ENCODE results near the gene CEBPE.

The CEBPE gene

GRCh38 chr14:23105348-23105824 is 13.7 kb downstream of the CEBPE start:
- TF ChIP-seq CTCF (IDR thresholded peaks at IDR 0.05; ENCODE audit: insufficient read depth, low read depth, low read length, missing control alignments): no peak
- H3K4me3 ChIP-seq (ENCODE audit: low read depth, low read length): no peak overlapping the region
- DNase-seq (ENCODE audit: low read depth): no peak

DNA sequence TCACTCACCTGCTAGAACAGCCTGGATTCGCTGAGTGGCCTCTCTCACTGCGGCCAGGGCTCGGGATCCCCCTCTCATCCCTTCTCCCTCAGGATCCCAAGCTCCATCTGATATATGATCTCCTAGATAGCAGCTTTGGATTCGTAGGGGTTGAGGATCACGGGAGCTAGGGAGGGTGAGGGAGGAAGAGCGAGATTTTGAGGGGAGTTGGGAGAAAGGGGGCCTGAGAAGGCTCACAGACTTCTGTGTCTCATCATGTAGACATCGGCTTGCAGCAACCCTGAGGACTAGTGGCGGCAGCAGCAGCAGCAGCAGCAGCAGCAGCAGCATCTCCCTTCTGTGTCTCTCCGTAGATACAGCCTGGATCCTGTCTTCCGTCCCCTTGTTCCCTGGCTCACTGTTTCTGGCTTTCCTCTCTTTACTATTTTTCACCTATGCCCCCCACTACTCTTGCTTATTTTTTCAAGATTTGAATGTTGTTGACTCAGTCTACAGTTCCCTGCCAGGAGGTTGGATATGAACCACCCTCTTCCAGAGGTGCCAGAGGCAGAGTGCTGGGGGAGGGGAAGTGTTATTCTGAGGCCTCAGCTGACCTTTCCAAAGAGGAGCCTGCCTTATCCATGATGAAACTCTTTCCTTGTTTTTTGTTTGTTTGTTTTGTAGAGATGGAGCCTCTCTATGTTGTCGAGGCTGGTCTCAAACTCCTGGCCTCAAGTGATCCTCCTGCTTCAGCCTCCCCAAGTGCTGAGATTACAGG is 14.3 kb downstream of the CEBPE start, which contains the start of gene CIROP:
Gene CIROP (minus strand): TSS at position 399 of the 757 bp plus-strand sequence. CDS start 69 bp downstream, at position 330.
- no peak for TF ChIP-seq CTCF (IDR thresholded peaks at IDR 0.05; ENCODE audit: insufficient read depth, low read depth, low read length, missing control alignments)
- no peak for DNase-seq (ENCODE audit: low read depth)
- H3K4me3 ChIP-seq (ENCODE audit: low read depth, low read length): no peak within 1 kb of the TSS

DNA sequence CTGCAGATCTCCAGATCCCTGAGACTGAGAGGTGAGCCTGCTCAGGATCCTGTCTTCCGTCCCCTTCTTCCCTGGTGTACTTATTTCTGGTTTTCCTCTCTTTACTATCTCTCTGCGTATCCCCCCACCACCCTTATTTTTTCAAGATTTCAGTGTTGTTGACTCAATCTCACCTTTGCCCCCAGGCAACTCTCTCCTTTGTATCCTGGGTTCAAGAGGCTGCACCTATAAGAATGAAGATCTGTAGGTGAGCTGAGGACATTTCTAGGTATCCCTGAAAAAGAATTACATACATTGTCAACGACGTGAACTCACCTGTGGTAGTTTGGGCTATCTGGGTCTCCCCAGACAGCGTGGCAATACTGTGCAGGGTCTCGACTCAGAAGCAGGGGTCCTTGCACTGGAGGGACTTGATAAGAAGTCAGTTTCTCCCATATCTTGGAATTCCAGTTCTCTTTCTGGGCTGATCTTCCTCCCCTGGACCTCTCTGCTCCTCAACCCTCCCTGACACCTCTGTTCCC is 14.9 kb downstream of the CEBPE start:
- no peak for DNase-seq (ENCODE audit: low read depth)
- no peak for TF ChIP-seq CTCF (IDR thresholded peaks at IDR 0.05; ENCODE audit: insufficient read depth, low read depth, low read length, missing control alignments)
- no peak overlapping the region for H3K4me3 ChIP-seq (ENCODE audit: low read depth, low read length)

DNA sequence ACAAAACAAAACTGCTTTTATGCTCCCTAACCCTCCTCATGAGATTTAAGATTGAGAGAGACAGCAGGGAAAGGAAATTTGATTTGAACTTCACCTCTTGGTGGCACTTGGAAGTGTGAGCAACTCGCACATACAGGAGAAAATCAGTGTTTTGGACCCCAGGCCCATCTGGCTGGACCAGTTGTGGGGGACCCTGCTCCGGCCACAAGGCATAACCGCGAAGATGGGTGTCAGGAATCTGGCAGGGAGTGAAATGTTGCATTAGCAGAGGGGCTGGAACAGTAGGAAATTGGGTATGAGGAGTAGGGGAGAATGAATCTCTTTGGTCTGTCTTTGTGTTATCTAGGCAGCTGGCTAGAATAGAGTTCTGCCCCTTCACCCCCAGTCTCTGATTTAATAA is 15.5 kb downstream of the CEBPE start:
- no peak overlapping the region for H3K4me3 ChIP-seq (ENCODE audit: low read depth, low read length)
- no peak for TF ChIP-seq CTCF (IDR thresholded peaks at IDR 0.05; ENCODE audit: insufficient read depth, low read depth, low read length, missing control alignments)
- no peak for DNase-seq (ENCODE audit: low read depth)

DNA sequence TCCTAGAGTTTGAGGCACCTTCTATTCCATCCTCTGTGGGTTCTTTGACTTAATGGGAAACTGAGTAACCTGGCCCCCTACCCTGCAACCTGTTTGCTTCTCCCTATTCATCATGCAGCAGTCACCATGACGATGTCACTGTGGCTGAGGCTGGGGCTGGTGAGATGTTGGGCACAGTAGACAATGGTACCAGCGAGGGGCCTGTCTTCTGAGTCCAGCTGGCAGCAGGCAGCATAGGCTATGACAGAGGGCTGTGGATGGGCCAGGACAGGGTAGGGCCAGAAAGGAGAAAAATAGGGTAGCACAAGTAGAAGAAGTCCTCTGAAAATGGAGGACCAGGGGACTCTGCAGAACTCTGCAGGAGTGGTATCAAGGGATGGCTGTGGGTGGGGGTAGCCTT is 16.3 kb downstream of the CEBPE start:
- no peak overlapping the region for H3K4me3 ChIP-seq (ENCODE audit: low read depth, low read length)
- DNase-seq (ENCODE audit: low read depth): no peak
- no peak for TF ChIP-seq CTCF (IDR thresholded peaks at IDR 0.05; ENCODE audit: insufficient read depth, low read depth, low read length, missing control alignments)

DNA sequence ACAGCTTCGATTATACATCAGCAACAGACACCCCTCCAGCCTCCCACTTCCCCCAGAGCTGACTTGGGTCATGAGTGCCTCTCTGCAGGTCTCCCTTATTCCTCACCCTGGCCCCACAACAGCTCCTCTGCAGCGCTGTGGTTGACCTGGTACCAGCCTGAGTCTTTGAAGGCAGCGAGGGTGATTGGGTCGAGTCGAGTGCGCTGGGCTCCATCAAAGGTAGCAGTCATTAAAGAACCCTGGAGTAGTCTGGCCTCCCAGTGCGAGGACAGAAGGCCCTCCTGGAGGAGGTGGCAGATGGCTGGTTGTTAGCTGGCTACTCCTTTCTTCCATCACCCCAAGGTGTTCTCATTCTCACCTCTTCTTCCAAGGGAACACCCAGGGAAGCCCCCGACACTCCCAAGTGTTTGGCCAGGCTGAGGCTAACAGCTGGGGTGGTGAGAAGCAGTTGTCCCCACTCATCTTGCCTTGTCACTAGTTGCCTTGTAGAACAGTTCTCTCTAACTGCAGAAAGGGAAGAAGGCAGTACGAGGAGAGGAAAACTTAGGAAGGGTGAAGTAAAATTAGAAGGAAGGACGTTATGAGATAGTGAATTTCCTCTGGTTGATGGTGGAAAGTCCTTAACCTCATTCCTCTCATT is 16.9 kb downstream of the CEBPE start:
- TF ChIP-seq CTCF (IDR thresholded peaks at IDR 0.05; ENCODE audit: insufficient read depth, low read depth, low read length, missing control alignments): no peak

More for the DNA sequence above, 16.9 kb downstream of the CEBPE start:
- H3K4me3 ChIP-seq (ENCODE audit: low read depth, low read length): no peak overlapping the region
- DNase-seq (ENCODE audit: low read depth): no peak
